GM19438 (cell line): ENCODE measurements around the gene TSPAN14.
"Not testable (repeated sequence)": the region's sequence is repeated elsewhere in the genome, so short reads cannot be mapped to it uniquely, and the experiment has no call there.

Source experiments
- ATAC-seq: cut with Tn5 transposase; IDR thresholded peaks from one replicate; pipeline ENCODE4 v1.9.1; 2021; ENCODE audit warnings: low read depth; ENCODE audit not compliant: unreplicated experiment

TSPAN14 gene

GRCh38 chr10:80518143-80518806 is 64.2 kb downstream of the TSPAN14 start:
- ATAC-seq, result no peak

- ATAC-seq, result no peak
These were observed 64.8 kb downstream of the TSPAN14 start for GRCh38 chr10:80518807-80519360.

- ATAC-seq, result no peak
These were observed 66.0 kb downstream of the TSPAN14 start for GRCh38 chr10:80519936-80520650.

- no peak for ATAC-seq
These were observed 66.8 kb downstream of the TSPAN14 start for GRCh38 chr10:80520661-80521470.

GRCh38 chr10:80522756-80523363 is 68.8 kb downstream of the TSPAN14 start:
- no peak for ATAC-seq

- ATAC-seq, result no peak
These were observed 69.7 kb downstream of the TSPAN14 start for GRCh38 chr10:80523773-80524172.

GRCh38 chr10:80524190-80524909 is 70.2 kb downstream of the TSPAN14 start:
- ATAC-seq, result no peak

GRCh38 chr10:80526218-80526617 is 72.1 kb downstream of the TSPAN14 start:
- ATAC-seq, result no peak

- no peak for ATAC-seq
These were observed 72.6 kb downstream of the TSPAN14 start for GRCh38 chr10:80526742-80527141.

- ATAC-seq, result no peak
These were observed 74.1 kb downstream of the TSPAN14 start for GRCh38 chr10:80528185-80528700.

GRCh38 chr10:80528901-80529300 is 74.8 kb downstream of the TSPAN14 start:
- no peak for ATAC-seq

GRCh38 chr10:80529604-80530003 is 75.5 kb downstream of the TSPAN14 start:
- ATAC-seq, result no peak

- ATAC-seq, result no peak
These were observed 76.1 kb downstream of the TSPAN14 start for GRCh38 chr10:80530251-80530650.

- ATAC-seq, result no peak
These were observed 76.7 kb downstream of the TSPAN14 start for GRCh38 chr10:80530816-80531215.

- ATAC-seq, result no peak
These were observed 78.5 kb downstream of the TSPAN14 start for GRCh38 chr10:80532571-80532970.

- not testable (repeated sequence) for ATAC-seq
These were observed 79.9 kb downstream of the TSPAN14 start for GRCh38 chr10:80534059-80534458.

- not testable (repeated sequence) for ATAC-seq
These were observed 80.5 kb downstream of the TSPAN14 start for GRCh38 chr10:80534646-80535045.

- peak; percentile 84 for ATAC-seq
These were observed 81.7 kb downstream of the TSPAN14 start for GRCh38 chr10:80535671-80536360.

GRCh38 chr10:80536361-80536835 is 82.3 kb downstream of the TSPAN14 start:
- no peak for ATAC-seq
